ENCODE data around the gene DSCAML1. TPM values are rescaled to one million over a fixed set of nuclear protein-coding genes. Genes with fewer than 3 reads are reported as not detected.

DSCAML1 gene
- total RNA-seq, 2 donors from 2014 or later: 0.08 TPM; not detected in 1

- Mint-ChIP-seq H3K27me3 (peaks cover 11 to 21% of the 10 kb centered on the region in 2 donors), H3K4me1 (ENCODE audit: low read depth in 2 of 2) (no peaks in the 10 kb centered on the region), H3K9me3 (no peaks in the 10 kb centered on the region), H3K27ac (no peak overlapping the region), H3K36me3 (no peaks in the 10 kb centered on the region), H3K4me3 (no peak overlapping the region)
- no peak for DNase-seq (ENCODE audit: low spot score)
- no peak for ATAC-seq
These were observed 359.3 kb downstream of the DSCAML1 start for GRCh38 chr11:117437791-117438130.

GRCh38 chr11:117437041-117437790 is 359.8 kb downstream of the DSCAML1 start:
- H3K4me3 Mint-ChIP-seq: no peak overlapping the region
- ATAC-seq: no peak
- H3K36me3 Mint-ChIP-seq: no peaks in the 10 kb centered on the region
- no peak overlapping the region for H3K27ac Mint-ChIP-seq
- H3K27me3 Mint-ChIP-seq: peaks cover 9 to 18% of the 10 kb centered on the region in 2 donors
- no peak for DNase-seq (ENCODE audit: low spot score)
- H3K9me3 Mint-ChIP-seq: no peaks in the 10 kb centered on the region
- no peaks in the 10 kb centered on the region for H3K4me1 Mint-ChIP-seq (ENCODE audit: low read depth in 2 of 2)

- peaks cover 5 to 13% of the 10 kb centered on the region in 2 donors for H3K27me3 Mint-ChIP-seq
- no peak for DNase-seq (ENCODE audit: low spot score)
- H3K36me3 Mint-ChIP-seq: no peaks in the 10 kb centered on the region
- no peak for ATAC-seq
- no peaks in the 10 kb centered on the region for H3K4me1 Mint-ChIP-seq (ENCODE audit: low read depth in 2 of 2)
- H3K9me3 Mint-ChIP-seq: no peaks in the 10 kb centered on the region
- no peak overlapping the region for H3K4me3 Mint-ChIP-seq
- no peak overlapping the region for H3K27ac Mint-ChIP-seq
These were observed 361.7 kb downstream of the DSCAML1 start for GRCh38 chr11:117435326-117435725.

GRCh38 chr11:117434481-117434880 is 362.5 kb downstream of the DSCAML1 start:
- Mint-ChIP-seq H3K9me3 (no peaks in the 10 kb centered on the region), H3K4me1 (ENCODE audit: low read depth in 2 of 2) (no peaks in the 10 kb centered on the region), H3K27me3 (peaks cover 5 to 13% of the 10 kb centered on the region in 2 donors), H3K36me3 (no peaks in the 10 kb centered on the region), H3K27ac (no peak overlapping the region), H3K4me3 (no peak overlapping the region)
- ATAC-seq (no peak), DNase-seq (ENCODE audit: low spot score) (no peak)

- Mint-ChIP-seq H3K9me3 (no peaks in the 10 kb centered on the region), H3K27me3 (peaks cover 5 to 13% of the 10 kb centered on the region in 2 donors), H3K36me3 (no peaks in the 10 kb centered on the region), H3K4me1 (ENCODE audit: low read depth in 2 of 2) (no peaks in the 10 kb centered on the region), H3K27ac (no peak overlapping the region), H3K4me3 (no peak overlapping the region)
- no peak for ATAC-seq
- no peak for DNase-seq (ENCODE audit: low spot score)
These were observed 363.3 kb downstream of the DSCAML1 start for GRCh38 chr11:117433717-117434116.

- Mint-ChIP-seq H3K36me3 (no peaks in the 10 kb centered on the region), H3K4me1 (ENCODE audit: low read depth in 2 of 2) (no peaks in the 10 kb centered on the region), H3K27ac (no peak overlapping the region), H3K9me3 (no peaks in the 10 kb centered on the region), H3K27me3 (peaks cover 8 to 9% of the 10 kb centered on the region in 2 donors), H3K4me3 (no peak overlapping the region)
- ATAC-seq (no peak), DNase-seq (ENCODE audit: low spot score) (no peak)
These were observed 365.6 kb downstream of the DSCAML1 start for GRCh38 chr11:117431436-117431835.

GRCh38 chr11:117430293-117430955 is 366.6 kb downstream of the DSCAML1 start:
- no peak for ATAC-seq
- no peak overlapping the region for H3K4me3 Mint-ChIP-seq
- DNase-seq (ENCODE audit: low spot score): no peak
- H3K27ac Mint-ChIP-seq: no peak overlapping the region
- no peaks in the 10 kb centered on the region for H3K9me3 Mint-ChIP-seq
- H3K4me1 Mint-ChIP-seq (ENCODE audit: low read depth in 2 of 2): no peaks in the 10 kb centered on the region
- no peaks in the 10 kb centered on the region for H3K36me3 Mint-ChIP-seq
- H3K27me3 Mint-ChIP-seq: peaks cover 0 to 3% of the 10 kb centered on the region in 2 donors

- ATAC-seq: no peak
- Mint-ChIP-seq H3K27me3 (peaks cover 0 to 10% of the 10 kb centered on the region in 2 donors), H3K27ac (no peak overlapping the region), H3K4me1 (ENCODE audit: low read depth in 2 of 2) (no peaks in the 10 kb centered on the region), H3K36me3 (no peaks in the 10 kb centered on the region), H3K9me3 (no peaks in the 10 kb centered on the region), H3K4me3 (no peak overlapping the region)
- DNase-seq (ENCODE audit: low spot score): no peak
These were observed 368.2 kb downstream of the DSCAML1 start for GRCh38 chr11:117428856-117429229.

GRCh38 chr11:117428186-117428855 is 368.7 kb downstream of the DSCAML1 start:
- Mint-ChIP-seq H3K36me3 (no peaks in the 10 kb centered on the region), H3K4me3 (no peak overlapping the region), H3K4me1 (ENCODE audit: low read depth in 2 of 2) (no peaks in the 10 kb centered on the region), H3K9me3 (no peaks in the 10 kb centered on the region), H3K27me3 (peaks cover 0 to 13% of the 10 kb centered on the region in 2 donors), H3K27ac (no peak overlapping the region)
- ATAC-seq (no peak), DNase-seq (ENCODE audit: low spot score) (no peak)

- DNase-seq (ENCODE audit: low spot score) (peak; percentile 35), ATAC-seq (no peak)
- H3K36me3 Mint-ChIP-seq: no peaks in the 10 kb centered on the region
- H3K27ac Mint-ChIP-seq: no peak overlapping the region
- H3K4me1 Mint-ChIP-seq (ENCODE audit: low read depth in 2 of 2): no peaks in the 10 kb centered on the region
- H3K4me3 Mint-ChIP-seq: no peak overlapping the region
- peaks cover 0 to 13% of the 10 kb centered on the region in 2 donors for H3K27me3 Mint-ChIP-seq
- H3K9me3 Mint-ChIP-seq: no peaks in the 10 kb centered on the region
These were observed 369.6 kb downstream of the DSCAML1 start for GRCh38 chr11:117427356-117427874.

- DNase-seq (ENCODE audit: low spot score): no peak
- Mint-ChIP-seq H3K36me3 (no peaks in the 10 kb centered on the region), H3K4me3 (no peak overlapping the region), H3K9me3 (no peaks in the 10 kb centered on the region), H3K27me3 (peaks cover 0 to 13% of the 10 kb centered on the region in 2 donors), H3K27ac (no peak overlapping the region), H3K4me1 (ENCODE audit: low read depth in 2 of 2) (no peaks in the 10 kb centered on the region)
- ATAC-seq: no peak
These were observed 370.1 kb downstream of the DSCAML1 start for GRCh38 chr11:117426941-117427340.

GRCh38 chr11:117426297-117426685 is 370.7 kb downstream of the DSCAML1 start:
- Mint-ChIP-seq H3K27me3 (peaks cover 0 to 13% of the 10 kb centered on the region in 2 donors), H3K4me3 (no peak overlapping the region), H3K9me3 (no peaks in the 10 kb centered on the region), H3K27ac (no peak overlapping the region), H3K4me1 (ENCODE audit: low read depth in 2 of 2) (no peaks in the 10 kb centered on the region), H3K36me3 (no peaks in the 10 kb centered on the region)
- ATAC-seq: peak in 1 of 2 donors; percentile 43
- DNase-seq (ENCODE audit: low spot score): no peak

- Mint-ChIP-seq H3K27me3 (peaks cover 0 to 13% of the 10 kb centered on the region in 2 donors), H3K4me3 (no peak overlapping the region), H3K9me3 (no peaks in the 10 kb centered on the region), H3K27ac (no peak overlapping the region), H3K4me1 (ENCODE audit: low read depth in 2 of 2) (no peaks in the 10 kb centered on the region), H3K36me3 (no peaks in the 10 kb centered on the region)
- DNase-seq (ENCODE audit: low spot score): no peak
- ATAC-seq: no peak
These were observed 371.2 kb downstream of the DSCAML1 start for GRCh38 chr11:117425679-117426296.
